ENCODE data around the gene PPARD. TPM values are rescaled to one million over a fixed set of nuclear protein-coding genes. Genes with fewer than 3 reads are reported as not detected.

PPARD gene
- total and polyA plus RNA-seq, 2 experiments from 2014 or later: 9.1 to 20.4 TPM

- H3K4me1 ChIP-seq (ENCODE audit: insufficient read depth): peaks cover 20% of the 10 kb centered on the region
- H3K9me2 ChIP-seq (replicated peaks; ENCODE audit: insufficient read depth): no peaks in the 10 kb centered on the region
- H3K9me3 ChIP-seq (ENCODE audit: low read depth): no peaks in the 10 kb centered on the region
- no peak overlapping the region for H3K4me2 ChIP-seq
- H3K27me3 ChIP-seq: no peaks in the 10 kb centered on the region
- peaks cover 33% of the 10 kb centered on the region for H4K20me1 ChIP-seq (ENCODE audit: insufficient read depth, poor library complexity, severe bottlenecking)
- no peaks in the 10 kb centered on the region for H3K36me3 ChIP-seq (replicated peaks; ENCODE audit: insufficient read depth, low read depth)
- peaks cover 12% of the 10 kb centered on the region for H3K79me2 ChIP-seq
- no peak overlapping the region for H3K4me3 ChIP-seq
- 94% methylated on average over 14 of the region's 14 CpGs for WGBS (ENCODE audit: low lambda C conversion rate, missing lambda C conversion rate)
- no peak for TF ChIP-seq EZH2phosphoT487 (IDR thresholded peaks at IDR 0.05; ENCODE audit: low read depth, severe bottlenecking, unreplicated experiment)
- TF ChIP-seq EZH2 (IDR thresholded peaks at IDR 0.05; ENCODE audit: borderline replicate concordance): no peak
- TF ChIP-seq CTCF (IDR thresholded peaks at IDR 0.05; ENCODE audit: poor library complexity): no peak
- no peak overlapping the region for H2AFZ ChIP-seq
- no peak overlapping the region for H3K27ac ChIP-seq
- no peak for DNase-seq (ENCODE audit: low spot score)
These were observed 132.0 kb downstream of the PPARD start for GRCh38 chr6:35474131-35474941.

- Histone ChIP-seq H4K20me1 (ENCODE audit: insufficient read depth, poor library complexity, severe bottlenecking) (peaks cover 26% of the 10 kb centered on the region), H3K9me3 (ENCODE audit: low read depth) (no peaks in the 10 kb centered on the region), H3K4me2 (no peak overlapping the region), H3K4me3 (no peak overlapping the region), H3K27me3 (no peaks in the 10 kb centered on the region), H2AFZ (no peak overlapping the region), H3K9me2 (replicated peaks; ENCODE audit: insufficient read depth) (no peaks in the 10 kb centered on the region), H3K4me1 (ENCODE audit: insufficient read depth) (peaks cover 16% of the 10 kb centered on the region), H3K79me2 (peaks cover 5% of the 10 kb centered on the region), H3K36me3 (replicated peaks; ENCODE audit: insufficient read depth, low read depth) (no peaks in the 10 kb centered on the region), H3K27ac (no peak overlapping the region)
- no peak for DNase-seq (ENCODE audit: low spot score)
- TF ChIP-seq CTCF (IDR thresholded peaks at IDR 0.05; ENCODE audit: poor library complexity) (no peak), EZH2 (IDR thresholded peaks at IDR 0.05; ENCODE audit: borderline replicate concordance) (no peak), EZH2phosphoT487 (IDR thresholded peaks at IDR 0.05; ENCODE audit: low read depth, severe bottlenecking, unreplicated experiment) (no peak)
- WGBS (ENCODE audit: low lambda C conversion rate, missing lambda C conversion rate): 92% methylated on average over 20 of the region's 20 CpGs
These were observed 132.7 kb downstream of the PPARD start for GRCh38 chr6:35474942-35475570.

GRCh38 chr6:35475573-35475972 lies 133.2 kb downstream of the PPARD start:
- peaks cover 21% of the 10 kb centered on the region for H4K20me1 ChIP-seq (ENCODE audit: insufficient read depth, poor library complexity, severe bottlenecking)
- no peak overlapping the region for H2AFZ ChIP-seq
- H3K27me3 ChIP-seq: no peaks in the 10 kb centered on the region
- H3K36me3 ChIP-seq (replicated peaks; ENCODE audit: insufficient read depth, low read depth): no peaks in the 10 kb centered on the region
- no peaks in the 10 kb centered on the region for H3K9me3 ChIP-seq (ENCODE audit: low read depth)
- 94% methylated on average over 4 of the region's 4 CpGs for WGBS (ENCODE audit: low lambda C conversion rate, missing lambda C conversion rate)
- H3K4me3 ChIP-seq: no peak overlapping the region
- DNase-seq (ENCODE audit: low spot score): no peak
- H3K4me2 ChIP-seq: no peak overlapping the region
- no peaks in the 10 kb centered on the region for H3K9me2 ChIP-seq (replicated peaks; ENCODE audit: insufficient read depth)
- peaks cover 3% of the 10 kb centered on the region for H3K79me2 ChIP-seq
- no peak for TF ChIP-seq EZH2phosphoT487 (IDR thresholded peaks at IDR 0.05; ENCODE audit: low read depth, severe bottlenecking, unreplicated experiment)
- H3K4me1 ChIP-seq (ENCODE audit: insufficient read depth): peaks cover 11% of the 10 kb centered on the region
- H3K27ac ChIP-seq: no peak overlapping the region

GRCh38 chr6:35476004-35476403 lies 133.6 kb downstream of the PPARD start:
- WGBS (ENCODE audit: low lambda C conversion rate, missing lambda C conversion rate): 87% methylated on average over 14 of the region's 14 CpGs
- H3K36me3 ChIP-seq (replicated peaks; ENCODE audit: insufficient read depth, low read depth): no peaks in the 10 kb centered on the region

More at GRCh38 chr6:35476004-35476403, 133.6 kb downstream of the PPARD start:
- Histone ChIP-seq H3K9me2 (replicated peaks; ENCODE audit: insufficient read depth) (no peaks in the 10 kb centered on the region), H4K20me1 (ENCODE audit: insufficient read depth, poor library complexity, severe bottlenecking) (peaks cover 17% of the 10 kb centered on the region), H3K4me2 (no peak overlapping the region), H3K79me2 (peaks cover 3% of the 10 kb centered on the region), H2AFZ (no peak overlapping the region), H3K27ac (no peak overlapping the region), H3K4me1 (ENCODE audit: insufficient read depth) (peaks cover 8% of the 10 kb centered on the region), H3K9me3 (ENCODE audit: low read depth) (no peaks in the 10 kb centered on the region), H3K27me3 (no peaks in the 10 kb centered on the region), H3K4me3 (no peak overlapping the region)
- no peak for DNase-seq (ENCODE audit: low spot score)
- TF ChIP-seq EZH2phosphoT487 (IDR thresholded peaks at IDR 0.05; ENCODE audit: low read depth, severe bottlenecking, unreplicated experiment) (no peak), CTCF (IDR thresholded peaks at IDR 0.05; ENCODE audit: poor library complexity) (no peak), EZH2 (IDR thresholded peaks at IDR 0.05; ENCODE audit: borderline replicate concordance) (no peak)
